Motor neuron (in vitro differentiated cells): ENCODE measurements around the gene KRTAP10-1. TPM values are rescaled to one million over a fixed set of nuclear protein-coding genes. Genes with fewer than 3 reads are reported as not detected.

Experiments used
- ATAC-seq, 8 experiments: fragments of 200-7000 bp; cut with Tn5 transposase; replicated peaks in 6 of 8; 2 replicates each; pipeline ENCODE4 v1.8.0; 2021; ENCODE audit warnings: mild to moderate bottlenecking in 8 of 8, moderate library complexity in 8 of 8
- H3K27ac ChIP-seq, 2 donors: fragments of 250-450 bp; sonication (Bioruptor Pico); 2 replicates each; pipeline ENCODE4 v1.9.0; 2021; ENCODE audit warnings: antibody characterized with exemption in 2 of 2, mild to moderate bottlenecking in 2 of 2, moderate library complexity in 1 of 2
- H3K4me1 ChIP-seq, 2 donors: fragments of 250-450 bp; sonication (Bioruptor Pico); replicated peaks in 1 of 2; 2 replicates each; pipeline ENCODE4 v1.6.1; 2021; ENCODE audit warnings: antibody characterized with exemption in 2 of 2, mild to moderate bottlenecking in 2 of 2, moderate library complexity in 1 of 2
- H3K4me3 ChIP-seq, 5 donors: fragments of 250-450 bp; sonication (Bioruptor Pico); 2 replicates each; pipeline ENCODE4 v1.9.0; 2021; ENCODE audit warnings: antibody characterized with exemption in 5 of 5, mild to moderate bottlenecking in 5 of 5, moderate library complexity in 4 of 5
- WGBS, 10 experiments: fragments of 450-650 bp; shearing (Covaris generic); methylation state at CpG; one replicate each; pipeline ENCODE4 v1.0.0; 2022; 5-methylcytosine and 5-hydroxymethylcytosine counted together
- in situ Hi-C, 9 experiments: fragments of 400-800 bp; cut with MboI; loops; one replicate each; pipeline ENCODE4 v1.15.0; 2021; ENCODE audit warnings: low sequenced_read_pairs in 9 of 9, low pct_unique_long_range_greater_than_20kb in 2 of 9; ENCODE audit not compliant: unreplicated experiment in 9 of 9
- total RNA-seq, 8 experiments: library from RNA; unstranded; fragments of 300-600 nt; gene quantifications; 2 replicates each; pipeline versions ENCODE4 v1.2.3 to v1.2.4, GENCODE V29; 2022

Gene KRTAP10-1
- total RNA-seq, 8 experiments from 2014 or later: 0.18 to 1.1 (median 0.25) TPM; not detected in 5

DNA sequence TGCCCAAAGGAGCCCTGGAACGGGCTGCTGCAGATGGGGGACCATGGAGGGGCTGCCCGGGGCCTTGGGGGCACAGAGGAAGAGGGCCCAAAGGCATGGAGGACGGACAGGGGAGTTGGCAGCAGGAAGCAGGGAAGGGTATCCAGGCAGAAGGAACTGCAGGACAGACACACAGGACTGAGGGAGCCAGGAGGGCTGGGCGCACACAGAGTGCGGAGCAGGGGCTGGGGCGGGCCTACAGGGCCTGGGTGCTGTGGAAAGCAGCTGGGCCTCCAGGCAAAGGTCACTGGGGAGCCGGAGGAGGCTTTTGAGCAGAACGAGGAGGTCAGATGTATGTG is 28.1 kb downstream of the KRTAP10-1 start:
- Histone ChIP-seq H3K4me1 (no peaks in the 10 kb centered on the region), H3K27ac (no peak overlapping the region), H3K4me3 (no peak overlapping the region)
- in situ Hi-C loops: loop anchor here in 4 of 9 experiments (25.0 kb wide), 1 partner anchor 275 kb away; no protein-coding TSS in a partner anchor
- 100% methylated on average over 1 of the region's 8 CpGs; no CpG with 5 or more reads in 9 of the 10 experiments for WGBS, 10 experiments
- no peak for ATAC-seq

DNA sequence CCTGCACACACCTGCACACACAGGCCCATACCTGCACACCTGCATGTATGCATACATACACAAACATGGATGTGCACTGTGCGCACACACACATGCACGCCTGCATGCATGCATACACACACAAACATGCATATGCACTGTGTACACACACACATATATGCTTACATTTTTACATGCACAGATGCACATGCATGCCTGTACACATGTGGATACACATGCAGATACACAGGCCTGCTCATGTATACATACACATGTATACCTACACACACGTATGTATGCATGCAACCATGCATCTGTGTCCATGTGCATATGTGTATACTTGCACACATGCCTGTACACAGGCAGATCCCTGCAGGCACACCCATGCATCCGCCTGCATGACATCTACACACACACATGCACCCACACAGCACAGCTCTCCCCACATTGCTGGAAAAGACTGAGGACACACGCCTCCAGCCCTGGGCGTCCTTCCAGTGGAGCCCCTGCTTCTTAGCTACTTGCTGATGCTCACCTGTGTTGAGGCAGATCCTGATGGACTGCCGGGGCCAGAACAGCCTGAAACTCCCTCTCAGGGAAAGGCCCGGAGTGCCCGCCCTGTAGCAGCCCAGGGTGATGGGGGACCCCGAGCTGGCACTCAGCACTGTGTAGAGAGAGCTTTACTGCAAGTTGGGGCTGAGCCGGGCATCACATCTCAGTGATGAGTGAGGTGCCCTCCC is 28.6 kb downstream of the KRTAP10-1 start:
- 69 to 100% (median 100%) methylated on average over 1 to 4 of the region's 11 CpGs; no CpG with 5 or more reads in 6 of the 10 experiments for WGBS, 10 experiments
- ATAC-seq: no peak
- in situ Hi-C loops: loop anchor here in 4 of 9 experiments (25.0 kb wide), 1 partner anchor 276 kb away; no protein-coding TSS in a partner anchor
- H3K27ac ChIP-seq: no peak overlapping the region
- H3K4me1 ChIP-seq: peaks cover 0 to under 1% of the 10 kb centered on the region in 2 donors
- no peak overlapping the region for H3K4me3 ChIP-seq

DNA sequence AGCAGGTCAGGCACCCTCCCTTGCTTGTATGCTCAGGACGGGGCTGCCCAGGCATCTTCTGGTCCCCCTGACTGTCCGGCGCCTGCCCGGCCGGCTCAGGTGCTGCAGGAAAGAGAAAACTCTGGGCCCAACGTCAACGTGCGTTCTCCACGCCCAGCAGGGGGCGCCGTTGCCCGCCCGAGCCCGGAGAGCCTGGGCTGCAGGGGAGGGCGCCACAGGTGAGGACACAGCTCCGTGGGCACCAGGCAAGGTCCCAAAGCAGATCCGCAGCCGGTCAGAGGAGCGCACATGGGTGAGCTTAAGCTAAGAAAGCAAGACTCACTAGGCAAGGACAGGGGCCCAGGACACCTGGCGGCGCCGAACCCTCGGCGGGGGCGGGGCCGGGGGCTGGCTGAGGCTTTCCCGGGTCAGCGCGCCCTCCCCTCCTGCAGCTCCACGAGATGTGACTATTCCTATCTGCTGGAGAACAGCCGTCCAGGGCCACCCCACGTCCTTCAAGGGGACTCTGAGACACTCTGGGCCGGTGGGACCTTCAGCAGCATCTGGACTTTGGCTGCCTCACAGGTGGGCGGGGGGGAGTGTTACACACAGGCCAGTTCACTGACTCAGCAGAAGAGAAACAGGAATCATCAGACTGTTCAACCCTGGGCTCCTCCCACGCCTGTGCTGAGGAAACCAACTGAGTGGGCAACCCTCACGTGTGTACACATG is 29.3 kb downstream of the KRTAP10-1 start:
- peak; percentile 68 to 91 (median 79) for ATAC-seq
- Histone ChIP-seq H3K27ac (no peak overlapping the region), H3K4me3 (no peak overlapping the region), H3K4me1 (peaks cover 6 to 7% of the 10 kb centered on the region in 2 donors)
- in situ Hi-C loops: loop anchor here in 4 of 9 experiments (25.0 kb wide), 1 partner anchor 277 kb away; no protein-coding TSS in a partner anchor
- WGBS, 10 experiments: 3 to 100% (median 8%) methylated on average over 1 to 7 of the region's 36 CpGs; no CpG with 5 or more reads in 7 of the 10 experiments

DNA sequence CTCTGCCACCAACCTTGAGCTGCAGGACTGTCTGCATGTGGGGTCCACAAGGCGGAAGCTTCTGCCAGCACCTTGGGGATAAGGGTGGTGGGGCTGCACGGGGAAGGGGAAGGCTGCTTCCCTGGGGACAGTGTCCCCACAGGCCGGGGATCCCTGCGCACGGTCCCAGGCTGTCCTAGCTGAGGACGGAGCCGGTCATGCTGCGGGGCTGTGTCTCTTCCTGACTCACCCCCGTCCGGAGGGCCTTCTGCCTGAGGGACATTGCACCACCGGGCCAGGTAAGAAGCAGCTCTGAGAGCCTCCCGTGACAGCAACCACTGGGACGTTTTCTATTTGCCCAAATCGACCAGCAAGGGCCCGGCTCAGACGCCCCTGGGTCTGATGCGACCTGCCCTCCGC is 29.9 kb downstream of the KRTAP10-1 start:
- in situ Hi-C loops: loop anchor here in 4 of 9 experiments (25.0 kb wide), 1 partner anchor 277 kb away; no protein-coding TSS in a partner anchor
- Histone ChIP-seq H3K27ac (no peak overlapping the region), H3K4me1 (peaks cover 6 to 8% of the 10 kb centered on the region in 2 donors), H3K4me3 (no peak overlapping the region)
- WGBS, 10 experiments: 24% methylated on average over 5 of the region's 18 CpGs; no CpG with 5 or more reads in 9 of the 10 experiments
- ATAC-seq: peak in 4 of 8 experiments; percentile 4 to 10 (median 7)

DNA sequence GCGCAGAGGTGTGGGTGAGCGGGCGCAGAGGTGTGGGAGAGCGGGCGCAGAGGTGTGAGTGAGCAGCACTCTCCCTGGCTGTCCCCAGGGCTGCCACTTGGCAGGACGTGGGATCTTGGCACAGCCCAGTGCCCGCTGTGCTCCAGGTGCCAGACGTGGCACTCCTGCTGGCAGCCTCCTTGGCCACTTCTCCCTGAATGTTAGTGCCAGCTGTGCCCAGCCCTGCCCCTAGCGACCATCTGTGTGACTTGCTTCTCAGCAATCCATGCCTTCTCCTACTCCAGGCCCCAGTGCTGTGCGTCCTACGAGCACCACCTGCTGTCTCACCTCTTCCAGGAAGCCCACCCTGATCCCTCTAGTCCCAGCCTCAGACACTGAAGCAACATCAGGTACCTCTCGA is 30.5 kb downstream of the KRTAP10-1 start:
- in situ Hi-C loops: loop anchor here in 4 of 9 experiments (25.0 kb wide), 1 partner anchor 278 kb away; no protein-coding TSS in a partner anchor
- Histone ChIP-seq H3K4me3 (no peak overlapping the region), H3K4me1 (peaks cover 6 to 8% of the 10 kb centered on the region in 2 donors), H3K27ac (no peak overlapping the region)
- WGBS, 10 experiments: 40 to 100% (median 93%) methylated on average over 1 to 3 of the region's 12 CpGs; no CpG with 5 or more reads in 6 of the 10 experiments
- peak in 1 of 8 experiments; percentile 22 for ATAC-seq

DNA sequence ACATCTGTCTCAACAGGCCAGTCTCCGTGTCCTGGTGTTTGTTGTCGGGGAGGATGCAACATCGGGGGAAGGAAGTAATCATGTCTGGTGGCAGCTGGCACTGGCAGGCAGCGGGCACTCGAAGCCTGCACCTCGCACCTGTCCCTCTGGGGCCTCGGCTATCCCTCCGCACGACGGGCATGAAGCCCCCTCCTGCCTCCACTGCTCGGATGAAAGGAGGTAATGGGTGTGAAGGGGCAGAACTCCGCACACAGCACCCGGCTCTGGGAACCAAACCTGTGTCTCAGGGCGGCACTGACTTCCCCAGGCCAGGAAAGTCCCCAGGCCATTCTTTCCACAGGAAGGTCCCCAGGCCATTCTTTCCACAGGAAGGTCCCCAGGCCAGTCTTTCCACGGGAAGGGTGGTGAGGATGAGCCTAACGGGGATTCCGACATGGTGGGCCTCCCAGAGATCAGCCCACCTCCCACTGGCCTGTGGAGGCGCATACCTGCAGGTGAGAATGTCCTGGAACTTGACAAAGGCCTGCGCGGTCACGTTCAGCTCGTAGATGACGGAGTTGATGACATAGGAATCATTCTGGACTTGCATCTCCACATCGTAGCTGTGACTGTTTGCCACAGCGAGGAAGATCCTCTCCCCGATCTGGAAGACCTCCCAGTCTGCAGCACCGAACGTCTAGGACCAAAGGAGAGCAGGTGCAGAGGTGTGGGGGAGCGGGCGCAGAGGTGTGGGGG is 31.1 kb downstream of the KRTAP10-1 start:
- Histone ChIP-seq H3K27ac (no peak overlapping the region), H3K4me3 (no peak overlapping the region), H3K4me1 (peaks cover 6 to 8% of the 10 kb centered on the region in 2 donors)
- WGBS, 10 experiments: 55 to 96% (median 74%) methylated on average over 3 to 10 of the region's 30 CpGs; no CpG with 5 or more reads in 5 of the 10 experiments
- in situ Hi-C loops: loop anchor here in 4 of 9 experiments (25.0 kb wide), 1 partner anchor 278 kb away; no protein-coding TSS in a partner anchor
- ATAC-seq: no peak

DNA sequence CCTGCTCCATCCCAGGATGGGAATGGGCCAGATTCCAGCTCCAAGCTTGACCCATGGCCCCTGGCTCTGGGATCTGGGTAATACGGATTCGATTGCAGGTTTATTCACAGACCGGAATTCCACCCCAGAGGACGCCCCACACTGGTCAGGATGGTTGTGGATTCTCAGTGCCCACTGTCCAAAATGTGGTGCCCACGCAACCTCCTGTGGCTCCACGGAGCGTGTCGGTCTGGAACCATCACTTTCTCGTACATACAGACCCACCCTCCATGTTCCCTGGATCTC is 31.6 kb downstream of the KRTAP10-1 start:
- Histone ChIP-seq H3K4me3 (no peak overlapping the region), H3K4me1 (peaks cover 6 to 8% of the 10 kb centered on the region in 2 donors), H3K27ac (no peak overlapping the region)
- WGBS, 10 experiments: 55 to 90% (median 72%) methylated on average over 2 to 7 of the region's 9 CpGs; no CpG with 5 or more reads in 7 of the 10 experiments
- in situ Hi-C loops: loop anchor here in 4 of 9 experiments (25.0 kb wide), 1 partner anchor 279 kb away; no protein-coding TSS in a partner anchor
- no peak for ATAC-seq

DNA sequence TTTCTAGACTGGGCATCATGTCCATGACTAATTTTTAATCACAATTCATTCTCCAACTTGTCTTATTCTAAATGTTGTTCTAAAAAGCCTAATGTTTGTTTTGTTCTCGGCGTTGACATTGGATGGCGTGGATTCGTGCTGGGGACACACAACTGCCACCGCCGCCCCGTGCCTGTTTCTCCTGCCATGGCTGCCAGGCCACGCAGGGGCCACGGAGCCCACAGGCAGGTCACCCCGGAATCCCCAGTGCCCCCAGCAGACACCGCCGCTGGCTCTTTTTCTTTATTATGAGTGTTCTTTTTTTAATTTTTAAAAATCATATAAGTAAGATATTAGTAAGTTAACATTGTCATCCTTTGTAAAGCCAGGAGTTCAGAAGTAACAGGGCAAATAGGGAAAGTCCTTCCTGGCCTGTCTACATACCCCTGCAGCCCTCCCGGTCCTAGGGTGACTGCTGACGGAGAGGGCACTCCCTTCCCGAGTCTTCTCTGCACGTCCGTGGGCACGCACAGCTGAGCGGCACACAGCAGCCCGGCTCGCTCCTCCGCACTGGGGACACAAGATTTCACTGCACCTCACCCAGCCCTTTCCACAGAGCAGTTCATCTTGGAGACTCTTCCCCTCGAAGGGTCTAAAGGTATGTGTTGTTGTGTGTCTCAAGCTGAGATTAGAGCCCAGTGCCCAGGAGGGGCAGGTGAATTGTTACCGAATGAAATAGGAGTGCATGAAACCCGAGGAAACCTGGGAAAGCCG is 32.1 kb downstream of the KRTAP10-1 start:
- no peak for ATAC-seq
- Histone ChIP-seq H3K27ac (no peak overlapping the region), H3K4me3 (no peak overlapping the region), H3K4me1 (peaks cover 6 to 8% of the 10 kb centered on the region in 2 donors)
- 60 to 94% (median 80%) methylated on average over 1 to 16 of the region's 26 CpGs; no CpG with 5 or more reads in 3 of the 10 experiments for WGBS, 10 experiments
- in situ Hi-C loops: loop anchor here in 4 of 9 experiments (25.0 kb wide), 1 partner anchor 279 kb away; no protein-coding TSS in a partner anchor

DNA sequence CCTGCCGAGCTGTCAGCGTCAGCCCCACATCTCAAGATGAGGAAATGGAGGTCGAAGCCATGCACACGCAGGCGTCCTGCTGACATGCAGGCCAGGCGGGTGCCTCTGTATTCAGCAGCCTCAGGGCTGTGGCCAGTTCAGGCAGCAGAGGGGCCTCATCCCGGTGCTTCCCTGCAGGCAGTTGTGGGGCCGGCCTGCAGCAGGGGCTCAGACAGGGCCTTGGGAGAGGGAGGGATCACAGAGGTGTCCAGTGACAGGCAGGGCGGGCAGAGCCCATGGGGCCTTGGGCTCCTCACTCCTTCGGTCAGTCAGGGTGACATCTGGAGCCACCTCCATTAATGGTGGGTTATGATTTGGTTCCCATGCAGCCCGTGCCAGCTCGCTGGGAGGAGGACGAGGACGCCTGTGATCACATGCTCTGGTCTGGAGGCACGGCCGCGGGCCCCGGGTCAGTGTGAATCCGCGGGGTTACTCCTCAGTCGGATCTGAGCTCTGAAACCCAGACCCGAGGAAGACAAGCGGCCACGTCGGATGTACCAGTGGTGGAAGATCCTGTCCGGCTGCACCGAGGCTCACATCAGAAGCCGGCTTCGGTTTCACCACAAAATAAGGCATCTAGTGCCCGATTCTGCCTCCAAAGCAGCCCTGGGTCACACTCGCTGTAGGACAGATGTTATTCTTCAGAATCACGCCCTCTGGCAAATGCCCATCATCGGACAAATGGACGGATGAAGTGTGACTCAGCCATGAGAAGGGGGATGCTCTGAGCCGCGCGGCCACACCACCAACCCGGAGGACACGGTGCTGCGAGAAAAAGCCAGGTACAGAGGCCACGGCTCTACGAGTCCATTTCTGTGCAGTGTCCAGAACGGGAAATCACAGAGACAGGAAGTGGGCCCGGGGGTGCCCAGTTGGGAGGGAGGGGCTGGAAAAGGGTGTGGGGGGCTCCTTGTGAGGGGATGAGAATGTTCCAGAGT is 33.4 kb downstream of the KRTAP10-1 start:
- peaks cover 6 to 8% of the 10 kb centered on the region in 2 donors for H3K4me1 ChIP-seq
- WGBS, 10 experiments: 0 to 100% (median 64%) methylated on average over 1 to 6 of the region's 44 CpGs; no CpG with 5 or more reads in 3 of the 10 experiments
- peak in 5 of 8 experiments; percentile 24 to 59 (median 39) for ATAC-seq
- no peak overlapping the region for H3K27ac ChIP-seq
- in situ Hi-C loops: loop anchor here in 4 of 9 experiments (25.0 kb wide), 1 partner anchor 281 kb away; no protein-coding TSS in a partner anchor
- no peak overlapping the region for H3K4me3 ChIP-seq

DNA sequence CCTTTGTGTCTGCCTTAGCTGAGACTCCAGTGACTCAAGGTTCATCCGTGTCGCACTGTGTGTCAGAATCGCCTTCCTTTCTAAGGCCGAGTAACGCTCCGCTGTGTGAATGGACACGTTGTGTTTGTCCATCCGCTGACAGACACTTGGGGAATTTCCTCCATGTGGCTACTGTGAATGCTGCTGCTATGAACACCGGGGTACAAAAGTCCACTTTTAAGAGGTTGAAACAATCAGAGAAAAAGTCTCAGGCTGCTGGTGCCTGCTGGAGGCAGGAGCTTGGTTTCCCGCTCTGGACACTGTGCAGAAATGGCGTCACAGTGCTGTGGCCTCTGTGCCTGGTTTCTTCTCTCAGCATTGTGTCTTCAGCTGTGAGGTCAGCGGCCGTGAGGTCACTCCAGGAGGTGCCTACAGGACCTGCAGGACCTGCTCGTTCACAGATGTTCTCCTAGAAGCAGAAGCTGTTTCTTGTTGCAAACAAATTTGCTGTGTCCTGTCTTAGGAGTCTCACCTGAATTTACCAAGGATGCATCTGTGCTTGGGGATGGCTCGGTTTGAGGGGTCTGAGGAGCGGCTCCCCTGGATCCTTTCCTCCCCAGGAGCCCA is 34.2 kb downstream of the KRTAP10-1 start:
- H3K4me1 ChIP-seq: peaks cover 6 to 8% of the 10 kb centered on the region in 2 donors
- 0 to 100% (median 61%) methylated on average over 1 to 4 of the region's 16 CpGs; no CpG with 5 or more reads in 1 of the 10 experiments for WGBS, 10 experiments
- in situ Hi-C loops: loop anchor here in 4 of 9 experiments (25.0 kb wide), 1 partner anchor 282 kb away; no protein-coding TSS in a partner anchor
- ATAC-seq: peak in 5 of 8 experiments; percentile 19 to 57 (median 24)
- H3K27ac ChIP-seq: no peak overlapping the region
- H3K4me3 ChIP-seq: no peak overlapping the region
